ELR (cell line): ENCODE data around the gene NISCH.

Experiments used
- DNase-seq: peaks from one replicate; pipeline ENCODE4 v3.0.0-alpha.2; 2015; ENCODE audit warnings: low read depth

The NISCH gene

DNA sequence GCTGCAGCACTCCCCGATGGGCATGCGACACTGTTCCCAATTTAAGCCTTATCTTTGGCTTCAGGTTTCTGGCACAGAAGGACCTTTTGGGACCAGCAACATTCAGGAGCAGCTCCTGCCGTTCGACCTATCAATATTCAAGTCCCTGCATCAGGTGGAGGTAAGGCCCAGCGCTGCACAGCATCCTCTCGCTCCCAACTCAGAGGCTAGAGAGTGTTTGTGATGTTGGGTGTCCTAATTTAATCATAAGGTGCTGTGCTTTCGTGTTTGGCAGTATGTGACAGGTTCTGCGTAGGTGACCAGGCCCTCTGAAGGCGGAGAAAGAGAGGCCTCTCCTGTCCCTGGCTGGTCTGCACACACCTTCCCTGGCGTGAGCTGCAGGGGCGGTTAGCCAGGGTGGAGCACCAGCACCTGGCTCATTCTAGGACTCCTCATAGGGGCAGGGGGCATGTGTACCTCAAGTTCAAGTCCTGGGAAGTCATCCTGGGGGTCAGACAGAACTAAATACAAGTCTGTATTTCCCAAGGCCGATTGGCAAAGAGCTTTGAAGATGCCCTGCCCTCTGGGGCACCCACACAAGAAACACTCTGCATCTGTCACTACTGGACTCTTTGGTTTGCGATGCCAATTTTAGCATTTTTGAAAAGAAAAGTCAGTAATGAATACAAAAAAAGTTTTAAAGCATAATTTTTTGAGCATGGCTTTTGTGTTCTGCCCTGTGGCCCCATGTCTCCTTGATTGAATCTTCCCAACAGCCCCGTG is 17.0 kb downstream of the NISCH start:
- no peak for DNase-seq

DNA sequence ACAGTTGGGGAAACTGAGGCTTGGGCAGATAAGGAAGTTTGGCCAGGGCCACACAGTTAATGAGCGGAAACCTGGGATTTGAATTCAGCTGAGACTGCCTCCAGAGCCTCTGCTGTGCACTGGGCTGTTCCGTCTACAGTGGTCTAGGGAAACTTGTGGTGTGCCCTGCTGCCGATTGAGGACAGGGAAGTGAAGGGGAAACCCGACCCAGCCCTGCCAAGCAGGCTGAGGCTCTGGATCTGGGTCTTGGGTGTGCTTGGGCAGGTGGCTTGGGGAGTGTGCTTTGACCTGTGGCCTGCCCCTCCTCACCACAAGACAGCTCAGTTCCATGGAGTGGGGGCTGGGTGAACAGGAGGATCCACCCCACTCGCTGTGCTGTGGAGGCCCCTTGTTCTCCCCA is 17.6 kb downstream of the NISCH start:
- no peak for DNase-seq

GRCh38 chr3:52477076-52477795 is 21.8 kb downstream of the NISCH start:
- no peak for DNase-seq

GRCh38 chr3:52477796-52478095 is 22.3 kb downstream of the NISCH start:
- no peak for DNase-seq

GRCh38 chr3:52479037-52479876 is 23.9 kb downstream of the NISCH start:
- no peak for DNase-seq

DNA sequence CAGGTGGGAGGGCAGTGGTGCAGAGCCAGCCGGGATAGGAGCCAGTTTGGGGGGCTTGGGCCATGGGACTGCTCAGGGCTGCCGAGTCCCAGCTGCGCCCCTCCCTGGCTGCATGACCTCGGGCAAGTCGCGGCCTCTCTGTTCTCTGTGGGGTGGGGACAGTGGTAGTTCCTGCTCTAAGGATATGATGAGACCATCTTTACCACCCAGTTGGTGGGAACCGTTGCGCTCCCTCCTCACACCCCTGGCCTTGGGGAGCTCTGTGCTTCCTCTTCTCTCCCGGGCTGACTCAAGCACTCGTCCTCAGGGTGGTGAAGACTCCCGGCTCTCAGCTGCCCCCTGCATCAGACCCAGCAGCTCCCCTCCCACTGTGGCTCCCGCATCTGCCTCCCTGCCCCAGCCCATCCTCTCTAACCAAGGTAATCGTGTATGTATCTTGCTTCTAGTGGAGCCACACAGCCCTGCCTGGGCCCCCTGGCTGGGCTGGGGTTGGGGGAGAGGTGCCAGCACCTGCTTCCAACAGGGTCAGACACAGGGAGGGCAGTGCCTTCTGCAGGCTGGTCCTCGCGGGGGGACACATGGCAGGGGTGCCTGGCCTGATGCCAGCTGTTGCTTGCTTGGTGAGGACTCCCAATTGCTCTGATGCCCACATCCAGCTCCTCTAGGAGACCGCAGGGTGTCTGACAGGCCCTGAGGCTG is 24.6 kb downstream of the NISCH start:
- DNase-seq, result no peak

- no peak for DNase-seq
These were observed 25.6 kb downstream of the NISCH start for GRCh38 chr3:52480768-52481715.

DNA sequence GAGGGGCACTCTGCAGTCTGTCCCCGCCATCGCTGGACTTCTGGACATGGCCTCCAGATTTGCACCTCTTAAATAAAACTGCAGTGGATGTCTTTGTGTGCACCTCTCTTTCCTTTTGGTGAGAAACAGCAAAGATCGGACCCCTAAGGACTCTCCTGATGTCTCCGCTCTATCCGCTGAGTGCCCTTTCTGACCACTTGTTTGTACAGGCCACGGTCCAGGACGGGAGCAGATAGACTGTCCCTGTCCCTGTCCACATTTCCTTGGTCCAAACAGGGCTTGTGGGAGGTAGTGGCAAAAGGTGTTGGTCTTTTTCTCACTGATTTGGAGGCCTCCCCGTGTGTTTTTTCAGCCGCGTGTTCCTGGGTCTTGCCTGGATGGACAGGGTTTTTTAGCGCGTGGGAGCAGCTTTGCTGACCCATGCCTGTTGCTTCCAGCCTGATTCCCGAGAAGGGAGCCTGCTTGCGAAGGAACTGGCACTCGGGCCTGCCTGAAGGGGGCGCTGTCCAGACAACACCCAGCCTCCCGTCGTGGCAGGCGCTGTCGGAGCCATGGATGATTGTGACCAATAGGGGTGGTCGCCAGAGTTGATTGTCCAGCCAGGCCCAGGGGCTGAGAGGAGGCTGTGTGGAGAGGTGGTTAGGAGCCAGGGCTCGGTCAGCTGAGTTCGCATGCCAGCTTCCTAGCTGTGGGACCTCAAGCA is 26.6 kb downstream of the NISCH start:
- peak; percentile 36 for DNase-seq

GRCh38 chr3:52483081-52483480 is 27.7 kb downstream of the NISCH start:
- DNase-seq, result no peak

DNA sequence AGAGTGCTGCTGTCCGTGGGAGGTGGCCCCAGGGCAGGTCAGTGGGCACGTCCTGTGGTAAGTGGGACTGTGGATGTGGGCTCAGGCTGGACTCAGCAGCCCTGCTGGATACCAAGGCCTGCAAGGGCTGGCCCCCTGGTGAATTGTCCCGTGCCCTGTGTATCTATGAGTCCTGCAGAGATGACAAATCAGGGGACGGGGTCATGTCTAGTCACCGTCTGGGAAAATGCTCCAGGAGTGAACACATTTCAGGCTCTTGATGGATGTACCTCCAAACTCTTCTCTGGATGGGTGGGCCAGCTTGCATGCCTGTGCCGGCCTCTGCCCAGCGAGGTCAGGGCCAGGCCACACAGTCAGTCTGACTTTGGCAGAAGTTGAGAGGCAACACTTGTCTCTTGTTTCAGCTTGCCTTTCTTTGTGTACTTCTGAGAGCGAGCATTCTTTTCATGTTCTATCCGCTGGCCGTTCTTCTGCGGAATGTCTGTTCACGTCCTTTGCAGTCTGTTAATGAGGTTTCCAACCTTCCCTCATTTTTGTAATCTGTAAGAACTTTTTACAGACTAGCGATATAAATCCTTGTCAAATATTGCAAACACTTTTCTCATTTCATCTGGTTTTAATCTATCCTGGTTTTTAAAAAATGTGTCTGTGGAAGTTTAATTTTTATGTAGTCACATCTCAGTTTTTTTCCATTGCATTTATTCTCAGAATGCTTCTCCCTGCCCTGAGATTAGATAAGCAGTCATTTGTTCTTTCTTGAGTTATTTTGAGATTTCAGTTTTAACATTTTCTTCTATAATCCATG is 28.4 kb downstream of the NISCH start:
- DNase-seq, result no peak

DNA sequence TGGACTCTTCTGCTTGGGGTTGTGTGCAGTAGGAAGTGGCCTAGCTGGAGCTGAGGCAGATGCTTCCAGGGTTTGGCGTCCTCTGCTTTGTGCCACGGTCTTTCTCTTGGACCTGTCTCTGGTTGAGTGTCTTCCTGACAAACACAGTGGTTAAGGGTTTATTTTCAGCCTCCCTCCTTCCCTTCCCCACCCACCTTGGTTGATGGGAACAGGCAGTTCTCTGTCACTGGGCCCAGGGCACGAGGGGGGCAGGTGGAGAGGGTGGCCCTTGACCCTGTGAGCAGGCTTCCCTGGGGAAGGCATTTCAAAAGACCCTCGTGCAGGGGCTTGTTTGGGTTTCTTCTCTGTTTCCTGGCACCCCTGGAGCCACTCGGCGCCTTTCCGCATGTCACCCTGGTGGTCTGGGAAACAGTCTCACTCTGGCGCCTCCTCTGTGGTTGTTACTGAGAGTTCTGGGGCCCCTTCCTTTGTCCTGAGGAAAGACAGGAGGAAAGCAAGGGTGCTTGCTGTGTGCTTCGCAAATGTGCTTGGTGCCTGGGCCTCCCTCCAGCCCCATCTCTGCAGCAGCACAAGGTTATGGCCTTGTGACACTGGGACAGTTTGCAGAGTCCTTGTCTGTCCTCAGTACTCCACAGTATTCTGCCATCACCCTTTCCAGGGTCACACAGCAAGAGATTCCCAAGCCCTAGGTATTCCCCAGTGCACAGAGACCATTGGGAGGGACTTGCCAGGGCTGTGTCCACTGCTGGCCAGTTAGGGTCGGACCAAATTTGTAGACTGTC is 29.5 kb downstream of the NISCH start:
- DNase-seq, result no peak

DNA sequence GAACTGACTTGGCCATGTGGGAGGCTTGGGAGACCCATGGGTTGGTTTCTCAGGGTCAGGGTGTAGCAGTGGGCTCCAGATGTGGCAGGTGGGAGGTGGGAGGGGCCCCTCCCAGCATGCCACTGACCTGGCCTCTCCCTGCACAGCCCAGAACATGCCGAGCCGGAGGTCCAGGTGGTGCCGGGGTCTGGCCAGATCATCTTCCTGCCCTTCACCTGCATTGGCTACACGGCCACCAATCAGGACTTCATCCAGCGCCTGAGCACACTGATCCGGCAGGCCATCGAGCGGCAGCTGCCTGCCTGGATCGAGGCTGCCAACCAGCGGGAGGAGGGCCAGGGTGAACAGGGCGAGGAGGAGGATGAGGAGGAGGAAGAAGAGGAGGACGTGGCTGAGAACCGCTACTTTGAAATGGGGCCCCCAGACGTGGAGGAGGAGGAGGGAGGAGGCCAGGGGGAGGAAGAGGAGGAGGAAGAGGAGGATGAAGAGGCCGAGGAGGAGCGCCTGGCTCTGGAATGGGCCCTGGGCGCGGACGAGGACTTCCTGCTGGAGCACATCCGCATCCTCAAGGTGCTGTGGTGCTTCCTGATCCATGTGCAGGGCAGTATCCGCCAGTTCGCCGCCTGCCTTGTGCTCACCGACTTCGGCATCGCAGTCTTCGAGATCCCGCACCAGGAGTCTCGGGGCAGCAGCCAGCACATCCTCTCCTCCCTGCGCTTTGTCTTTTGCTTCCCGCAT is 31.8 kb downstream of the NISCH start:
- DNase-seq, result no peak

- no peak for DNase-seq
These were observed 32.6 kb downstream of the NISCH start for GRCh38 chr3:52487788-52488691.

GRCh38 chr3:52488746-52489145 is 33.3 kb downstream of the NISCH start:
- no peak for DNase-seq

- DNase-seq, result no peak
These were observed 34.0 kb downstream of the NISCH start for GRCh38 chr3:52489453-52489852.

DNA sequence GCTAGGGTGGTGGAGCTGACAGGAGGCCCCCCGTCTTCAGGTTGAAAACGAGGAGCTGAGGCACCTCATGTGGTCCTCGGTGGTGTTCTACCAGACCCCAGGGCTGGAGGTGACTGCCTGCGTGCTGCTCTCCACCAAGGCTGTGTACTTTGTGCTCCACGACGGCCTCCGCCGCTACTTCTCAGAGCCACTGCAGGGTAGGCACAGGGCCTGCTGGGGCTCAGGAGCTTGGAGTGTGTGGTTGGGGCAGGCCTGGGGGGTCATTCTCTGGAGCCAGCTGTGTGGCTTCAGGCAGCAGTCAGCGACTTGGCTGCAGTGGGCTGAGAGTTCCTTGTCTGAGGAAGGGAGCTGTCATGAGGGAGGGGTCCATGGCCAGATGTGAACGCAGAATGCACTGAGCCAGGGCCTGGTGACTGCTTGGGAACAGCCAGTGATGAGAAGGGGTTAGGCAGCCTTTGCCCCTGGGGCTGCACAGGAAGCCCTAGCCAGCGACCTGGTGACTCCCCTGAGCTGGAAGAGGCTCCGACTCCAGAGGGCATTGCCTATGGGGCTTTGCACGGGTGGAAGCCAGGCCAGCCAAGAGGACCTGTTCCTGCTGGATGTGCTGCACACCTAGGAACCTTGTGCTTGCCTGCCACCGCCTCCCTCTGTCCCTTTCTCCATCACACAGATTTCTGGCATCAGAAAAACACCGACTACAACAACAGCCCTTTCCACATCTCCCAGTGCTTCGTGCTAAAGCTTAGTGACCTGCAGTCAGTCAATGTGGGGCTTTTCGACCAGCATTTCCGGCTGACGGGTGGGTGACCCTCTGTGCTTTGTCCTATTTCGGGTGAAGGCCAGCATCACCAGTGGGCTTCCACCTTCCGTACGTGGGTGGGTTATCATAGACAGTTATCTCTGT is 34.9 kb downstream of the NISCH start:
- DNase-seq, result no peak
